Astrocyte (in vitro differentiated cells and primary cell): Measurements from ENCODE around the gene POMT2. TPM values are rescaled to one million over a fixed set of nuclear protein-coding genes. Genes with fewer than 3 reads are reported as not detected.

ENCODE experiments used
- DNase-seq: peaks from one replicate; pipeline ENCODE4 v3.0.0-alpha.2; 2010; ENCODE audit warnings: low read depth
- FAIRE-seq: peaks from 2 replicates; lab custom pipeline; 2011; peaks lifted over from hg19 to GRCh38; lab: Jason Lieb, UNC
- H2AFZ ChIP-seq: 2 replicates; pipeline ENCODE4 v1.6.0; 2012; ENCODE audit warnings: low read depth, low read length, inconsistent platforms
- H3K27ac ChIP-seq: 2 replicates; pipeline ENCODE4 v1.5.1; 2011; ENCODE audit warnings: low read depth, low read length, inconsistent platforms
- H3K27me3 ChIP-seq: 2 replicates; pipeline ENCODE4 v1.6.0; 2011; ENCODE audit warnings: low read length, inconsistent platforms; ENCODE audit not compliant: insufficient read depth
- H3K36me3 ChIP-seq: 2 replicates; pipeline ENCODE4 v1.5.1; 2011; ENCODE audit warnings: low read length, inconsistent platforms; ENCODE audit not compliant: insufficient read depth
- H3K4me1 ChIP-seq: 2 replicates; pipeline ENCODE4 v1.5.1; 2011; ENCODE audit warnings: low read length, inconsistent platforms; ENCODE audit not compliant: insufficient read depth
- H3K4me2 ChIP-seq: 2 replicates; pipeline ENCODE4 v1.6.0; 2012; ENCODE audit warnings: low read length, inconsistent platforms
- H3K4me3 ChIP-seq: 2 replicates; pipeline ENCODE4 v1.5.1; 2011; ENCODE audit warnings: low read depth, mild to moderate bottlenecking, low read length, inconsistent platforms; ENCODE audit not compliant: insufficient read depth
- H3K79me2 ChIP-seq: 2 replicates; pipeline ENCODE4 v1.6.0; 2012; ENCODE audit warnings: mild to moderate bottlenecking, low read length, inconsistent platforms; ENCODE audit not compliant: insufficient read depth
- H3K9ac ChIP-seq: 2 replicates; pipeline ENCODE4 v1.6.0; 2012; ENCODE audit warnings: mild to moderate bottlenecking, low read length, inconsistent platforms
- H3K9me3 ChIP-seq: 2 replicates; pipeline ENCODE4 v1.5.1; 2012; ENCODE audit warnings: low read depth, mild to moderate bottlenecking, low read length, inconsistent platforms; ENCODE audit not compliant: insufficient read depth
- H4K20me1 ChIP-seq: 2 replicates; pipeline ENCODE4 v1.6.0; 2012; ENCODE audit warnings: low read length, inconsistent platforms; ENCODE audit not compliant: insufficient read depth
- H3K27ac Mint-ChIP-seq: one replicate; pipeline ENCODE4 v1.8.0; 2021; ENCODE audit warnings: mild to moderate bottlenecking, mixed read lengths; ENCODE audit not compliant: unreplicated experiment
- H3K27me3 Mint-ChIP-seq: one replicate; pipeline ENCODE4 v1.8.0; 2021; ENCODE audit warnings: low read depth, mixed read lengths; ENCODE audit not compliant: unreplicated experiment
- H3K36me3 Mint-ChIP-seq: one replicate; pipeline ENCODE4 v1.8.0; 2021; ENCODE audit warnings: low read depth, mixed read lengths; ENCODE audit not compliant: unreplicated experiment
- H3K4me1 Mint-ChIP-seq: one replicate; pipeline ENCODE4 v1.8.0; 2021; ENCODE audit warnings: low read depth, mixed read lengths; ENCODE audit not compliant: unreplicated experiment
- H3K4me3 Mint-ChIP-seq: one replicate; pipeline ENCODE4 v1.8.0; 2021; ENCODE audit warnings: mild to moderate bottlenecking, moderate library complexity, mixed read lengths; ENCODE audit not compliant: unreplicated experiment
- H3K9me3 Mint-ChIP-seq: one replicate; pipeline ENCODE4 v1.8.0; 2021; ENCODE audit warnings: mild to moderate bottlenecking, mixed read lengths; ENCODE audit not compliant: unreplicated experiment
- EZH2 ChIP-seq: IDR thresholded peaks from 2 replicates; pipeline ENCODE4 v1.6.1; 2012; ENCODE audit warnings: mild to moderate bottlenecking, low read length, inconsistent platforms; ENCODE audit not compliant: insufficient read depth
- total RNA-seq: library from RNA; stranded (reverse); gene quantifications from 2 replicates; pipeline ENCODE4 v1.2.1, GENCODE V29; 2021
- TF ChIP-seq, protein P1 (sequence below): IDR thresholded peaks from 2 replicates; pipeline ENCODE4 v1.5.1; 2011; ENCODE audit warnings: low read depth, mild to moderate bottlenecking, inconsistent platforms, low read length, moderate library complexity; ENCODE audit not compliant: insufficient read depth

POMT2 gene
- total RNA-seq, 1 donor from 2014 or later: 53.4 TPM

DNA sequence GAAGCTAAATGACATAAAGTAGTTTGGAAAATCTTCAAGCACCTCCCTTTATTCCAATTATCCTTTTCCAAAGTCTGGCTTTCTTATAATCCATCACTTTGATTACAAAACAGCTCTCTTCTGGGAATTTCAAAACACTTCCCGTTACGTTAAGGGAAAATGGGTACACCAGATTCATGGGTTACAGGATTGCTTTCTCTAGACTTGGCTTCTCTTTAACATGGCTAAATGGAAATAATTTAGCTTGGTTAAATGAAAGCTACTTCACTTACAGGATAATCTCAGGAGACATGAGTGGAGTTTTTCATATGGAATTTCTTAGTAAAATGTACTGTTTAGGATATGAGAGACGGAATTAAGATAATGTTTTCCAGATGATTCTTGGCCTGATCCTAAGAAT is 14.9 kb upstream of the POMT2 start:
- Histone ChIP-seq H3K36me3 (peaks cover 2% of the 10 kb centered on the region), H4K20me1 (no peaks in the 10 kb centered on the region), H2AFZ (no peak overlapping the region), H3K9me3 (no peaks in the 10 kb centered on the region), H3K27ac (no peak overlapping the region), H3K4me3 (no peak overlapping the region), H3K4me2 (no peak overlapping the region), H3K79me2 (no peaks in the 10 kb centered on the region), H3K9ac (no peak overlapping the region), H3K4me1 (no peaks in the 10 kb centered on the region), H3K27me3 (no peaks in the 10 kb centered on the region)
- no peak overlapping the region for H3K4me3 Mint-ChIP-seq
- H3K36me3 Mint-ChIP-seq: no peaks in the 10 kb centered on the region
- no peak for DNase-seq
- H3K27ac Mint-ChIP-seq: no peak overlapping the region
- TF ChIP-seq, protein P1, sequence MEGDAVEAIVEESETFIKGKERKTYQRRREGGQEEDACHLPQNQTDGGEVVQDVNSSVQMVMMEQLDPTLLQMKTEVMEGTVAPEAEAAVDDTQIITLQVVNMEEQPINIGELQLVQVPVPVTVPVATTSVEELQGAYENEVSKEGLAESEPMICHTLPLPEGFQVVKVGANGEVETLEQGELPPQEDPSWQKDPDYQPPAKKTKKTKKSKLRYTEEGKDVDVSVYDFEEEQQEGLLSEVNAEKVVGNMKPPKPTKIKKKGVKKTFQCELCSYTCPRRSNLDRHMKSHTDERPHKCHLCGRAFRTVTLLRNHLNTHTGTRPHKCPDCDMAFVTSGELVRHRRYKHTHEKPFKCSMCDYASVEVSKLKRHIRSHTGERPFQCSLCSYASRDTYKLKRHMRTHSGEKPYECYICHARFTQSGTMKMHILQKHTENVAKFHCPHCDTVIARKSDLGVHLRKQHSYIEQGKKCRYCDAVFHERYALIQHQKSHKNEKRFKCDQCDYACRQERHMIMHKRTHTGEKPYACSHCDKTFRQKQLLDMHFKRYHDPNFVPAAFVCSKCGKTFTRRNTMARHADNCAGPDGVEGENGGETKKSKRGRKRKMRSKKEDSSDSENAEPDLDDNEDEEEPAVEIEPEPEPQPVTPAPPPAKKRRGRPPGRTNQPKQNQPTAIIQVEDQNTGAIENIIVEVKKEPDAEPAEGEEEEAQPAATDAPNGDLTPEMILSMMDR: no peak
- no peak for TF ChIP-seq EZH2
- H3K27me3 Mint-ChIP-seq: no peaks in the 10 kb centered on the region
- no peaks in the 10 kb centered on the region for H3K9me3 Mint-ChIP-seq
- H3K4me1 Mint-ChIP-seq: no peaks in the 10 kb centered on the region
- no peak for FAIRE-seq

DNA sequence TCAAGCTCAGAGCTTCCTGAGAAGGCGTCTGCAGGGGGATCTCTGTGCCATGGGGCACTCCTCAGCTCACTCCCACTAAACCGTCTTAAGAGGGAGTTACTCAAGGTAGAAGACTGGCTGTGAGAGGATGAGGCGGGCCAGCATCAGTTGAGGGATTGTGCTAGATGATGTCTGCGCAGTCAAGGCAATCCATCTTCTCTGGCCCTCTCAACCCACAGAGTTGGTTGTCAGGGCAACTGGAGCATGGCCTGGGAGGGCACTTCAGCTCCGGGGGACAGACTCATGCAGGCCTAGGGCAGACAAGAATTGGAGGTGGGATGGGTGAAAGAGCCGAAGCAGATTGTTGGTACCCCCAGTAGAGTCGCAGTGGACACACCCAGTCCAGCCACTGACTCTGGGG is 9.2 kb upstream of the POMT2 start:
- TF ChIP-seq, protein P1: no peak
- no peak for TF ChIP-seq EZH2
- H3K9me3 Mint-ChIP-seq: no peaks in the 10 kb centered on the region
- no peaks in the 10 kb centered on the region for H3K27me3 Mint-ChIP-seq
- no peaks in the 10 kb centered on the region for H3K9me3 ChIP-seq
- no peak overlapping the region for H3K4me2 ChIP-seq
- H3K27ac ChIP-seq: no peak overlapping the region
- H3K4me3 ChIP-seq: no peak overlapping the region
- FAIRE-seq (no peak), DNase-seq (no peak)
- no peak overlapping the region for H2AFZ ChIP-seq
- H3K36me3 Mint-ChIP-seq: no peaks in the 10 kb centered on the region
- no peaks in the 10 kb centered on the region for H4K20me1 ChIP-seq
- no peak overlapping the region for H3K27ac Mint-ChIP-seq
- no peak overlapping the region for H3K9ac ChIP-seq
- H3K4me1 Mint-ChIP-seq: no peaks in the 10 kb centered on the region
- peaks cover 2% of the 10 kb centered on the region for H3K36me3 ChIP-seq
- H3K79me2 ChIP-seq: no peaks in the 10 kb centered on the region
- no peaks in the 10 kb centered on the region for H3K27me3 ChIP-seq
- H3K4me1 ChIP-seq: no peaks in the 10 kb centered on the region
- H3K4me3 Mint-ChIP-seq: no peak overlapping the region

DNA sequence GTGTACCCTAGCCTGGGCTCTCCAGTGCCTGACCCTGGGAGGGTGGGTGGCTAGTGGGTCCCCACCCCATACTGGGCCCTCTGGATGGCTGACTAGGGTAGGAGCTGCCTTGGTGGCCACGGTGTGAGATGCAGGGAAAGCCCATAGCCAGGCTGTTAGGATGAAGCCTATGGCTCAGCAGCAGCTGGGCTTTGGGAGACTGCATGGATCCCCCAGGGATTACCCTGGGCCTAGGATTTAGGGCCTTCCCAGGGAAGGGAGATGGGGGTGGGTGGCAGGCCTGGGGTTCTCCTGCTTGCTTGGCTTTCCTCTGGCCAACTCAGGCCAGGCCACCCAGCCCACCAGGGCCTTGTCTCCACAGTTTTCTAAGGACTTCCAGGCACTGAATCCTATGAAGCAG is 6.4 kb upstream of the POMT2 start:
- DNase-seq: no peak
- Mint-ChIP-seq H3K36me3 (no peaks in the 10 kb centered on the region), H3K4me3 (no peak overlapping the region), H3K4me1 (no peaks in the 10 kb centered on the region), H3K27me3 (no peaks in the 10 kb centered on the region), H3K27ac (no peak overlapping the region), H3K9me3 (no peaks in the 10 kb centered on the region)
- Histone ChIP-seq H3K4me2 (no peak overlapping the region), H2AFZ (no peak overlapping the region), H3K9me3 (no peaks in the 10 kb centered on the region), H3K36me3 (no peaks in the 10 kb centered on the region), H3K4me3 (no peak overlapping the region), H3K27ac (no peak overlapping the region), H4K20me1 (no peaks in the 10 kb centered on the region), H3K79me2 (peaks cover 5% of the 10 kb centered on the region), H3K4me1 (peaks cover 4% of the 10 kb centered on the region), H3K27me3 (no peaks in the 10 kb centered on the region), H3K9ac (no peak overlapping the region)
- FAIRE-seq: no peak
- TF ChIP-seq EZH2: no peak
- TF ChIP-seq, protein P1: no peak
